ENCODE data around the gene PROK2.

Gene PROK2

DNA sequence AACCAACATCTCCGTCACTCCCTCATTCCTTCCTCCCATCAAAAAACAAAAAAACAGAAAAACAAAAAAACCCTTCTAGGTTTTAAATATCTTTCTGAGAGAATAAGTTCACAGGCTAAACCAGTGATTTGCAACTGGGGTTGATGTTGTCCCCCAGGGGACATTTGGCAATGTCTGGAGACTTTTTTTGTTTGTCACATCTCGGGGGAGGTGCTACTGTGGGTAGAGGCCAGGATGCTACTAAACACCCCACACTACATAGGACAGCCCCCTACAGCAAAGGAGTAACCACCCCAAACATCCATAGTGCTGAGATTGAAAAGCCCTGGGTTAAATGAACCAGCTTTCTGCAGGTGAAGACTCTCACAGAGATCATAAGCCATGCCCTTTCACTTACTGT lies 17.0 kb upstream of the PROK2 start:
- H2AFZ ChIP-seq (ENCODE audit: low read depth, low read length, severe bottlenecking): no peak overlapping the region
- no peaks in the 10 kb centered on the region for H4K20me1 ChIP-seq (ENCODE audit: low read depth, low read length)
- no peak overlapping the region for H3K27ac ChIP-seq (ENCODE audit: low read depth, low read length)
- no peaks in the 10 kb centered on the region for H3K79me2 ChIP-seq (ENCODE audit: insufficient read depth, low read length)
- H3K9me2 ChIP-seq (replicated peaks; ENCODE audit: insufficient read depth, low read length): no peaks in the 10 kb centered on the region
- no peaks in the 10 kb centered on the region for H3K27me3 ChIP-seq (ENCODE audit: low read length)
- no peaks in the 10 kb centered on the region for H3K36me3 ChIP-seq (ENCODE audit: low read length)
- TF ChIP-seq EZH2phosphoT487 (conservative IDR thresholded peaks at IDR 0.05; ENCODE audit: low read length): no peak
- TF ChIP-seq, protein P1, sequence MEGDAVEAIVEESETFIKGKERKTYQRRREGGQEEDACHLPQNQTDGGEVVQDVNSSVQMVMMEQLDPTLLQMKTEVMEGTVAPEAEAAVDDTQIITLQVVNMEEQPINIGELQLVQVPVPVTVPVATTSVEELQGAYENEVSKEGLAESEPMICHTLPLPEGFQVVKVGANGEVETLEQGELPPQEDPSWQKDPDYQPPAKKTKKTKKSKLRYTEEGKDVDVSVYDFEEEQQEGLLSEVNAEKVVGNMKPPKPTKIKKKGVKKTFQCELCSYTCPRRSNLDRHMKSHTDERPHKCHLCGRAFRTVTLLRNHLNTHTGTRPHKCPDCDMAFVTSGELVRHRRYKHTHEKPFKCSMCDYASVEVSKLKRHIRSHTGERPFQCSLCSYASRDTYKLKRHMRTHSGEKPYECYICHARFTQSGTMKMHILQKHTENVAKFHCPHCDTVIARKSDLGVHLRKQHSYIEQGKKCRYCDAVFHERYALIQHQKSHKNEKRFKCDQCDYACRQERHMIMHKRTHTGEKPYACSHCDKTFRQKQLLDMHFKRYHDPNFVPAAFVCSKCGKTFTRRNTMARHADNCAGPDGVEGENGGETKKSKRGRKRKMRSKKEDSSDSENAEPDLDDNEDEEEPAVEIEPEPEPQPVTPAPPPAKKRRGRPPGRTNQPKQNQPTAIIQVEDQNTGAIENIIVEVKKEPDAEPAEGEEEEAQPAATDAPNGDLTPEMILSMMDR (IDR thresholded peaks at IDR 0.05; ENCODE audit: insufficient read depth, low read length, poor library complexity, severe bottlenecking): no peak
- H3K9me3 ChIP-seq (ENCODE audit: insufficient read depth, low read length): no peaks in the 10 kb centered on the region
- H3K4me2 ChIP-seq (ENCODE audit: low read depth, low read length, poor library complexity, severe bottlenecking): no peak overlapping the region
- H3K4me3 ChIP-seq (ENCODE audit: insufficient read depth, low read length, poor library complexity, severe bottlenecking): no peak overlapping the region
- no peaks in the 10 kb centered on the region for H3F3A ChIP-seq (ENCODE audit: insufficient read depth)
- no peak overlapping the region for H3K9ac ChIP-seq (ENCODE audit: low read length)

- Histone ChIP-seq H3K4me3 (ENCODE audit: insufficient read depth, low read length, poor library complexity, severe bottlenecking) (no peak overlapping the region), H2AFZ (ENCODE audit: low read depth, low read length, severe bottlenecking) (no peak overlapping the region), H3K27me3 (ENCODE audit: low read length) (no peaks in the 10 kb centered on the region), H3K9me3 (ENCODE audit: insufficient read depth, low read length) (no peaks in the 10 kb centered on the region), H3K36me3 (ENCODE audit: low read length) (no peaks in the 10 kb centered on the region), H3K27ac (ENCODE audit: low read depth, low read length) (no peak overlapping the region), H3K79me2 (ENCODE audit: insufficient read depth, low read length) (no peaks in the 10 kb centered on the region), H3K9me2 (replicated peaks; ENCODE audit: insufficient read depth, low read length) (no peaks in the 10 kb centered on the region), H4K20me1 (ENCODE audit: low read depth, low read length) (no peaks in the 10 kb centered on the region), H3K4me2 (ENCODE audit: low read depth, low read length, poor library complexity, severe bottlenecking) (no peak overlapping the region), H3F3A (ENCODE audit: insufficient read depth) (no peaks in the 10 kb centered on the region), H3K9ac (ENCODE audit: low read length) (no peak overlapping the region)
- TF ChIP-seq, protein P1 (IDR thresholded peaks at IDR 0.05; ENCODE audit: insufficient read depth, low read length, poor library complexity, severe bottlenecking): no peak
- TF ChIP-seq EZH2phosphoT487 (conservative IDR thresholded peaks at IDR 0.05; ENCODE audit: low read length): no peak
Measured at GRCh38 chr3:71800023-71800422, 15.1 kb upstream of the PROK2 start.

DNA sequence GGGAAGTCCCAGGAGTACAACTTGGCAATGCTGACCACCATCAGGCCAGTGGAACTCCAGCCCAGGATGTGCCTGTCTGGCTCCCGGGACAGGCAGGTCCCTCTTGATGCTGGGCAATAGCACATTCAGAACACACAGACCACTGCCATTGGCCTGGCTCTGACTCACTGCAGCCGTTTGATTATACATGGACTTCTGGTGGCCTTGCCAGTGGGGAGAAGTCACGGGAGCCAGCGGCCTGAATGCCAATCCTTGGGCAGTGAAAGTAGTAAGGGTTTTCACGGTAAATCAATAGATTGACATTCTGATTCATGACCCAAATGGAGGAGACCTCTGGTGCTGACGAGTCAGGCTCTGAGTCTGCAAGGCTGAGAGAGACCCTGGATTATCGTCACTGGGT lies 12.5 kb upstream of the PROK2 start:
- H3K4me3 ChIP-seq (ENCODE audit: insufficient read depth, low read length, poor library complexity, severe bottlenecking): no peak overlapping the region
- H3K9ac ChIP-seq (ENCODE audit: low read length): no peak overlapping the region
- no peak overlapping the region for H2AFZ ChIP-seq (ENCODE audit: low read depth, low read length, severe bottlenecking)
- H4K20me1 ChIP-seq (ENCODE audit: low read depth, low read length): no peaks in the 10 kb centered on the region
- H3K4me2 ChIP-seq (ENCODE audit: low read depth, low read length, poor library complexity, severe bottlenecking): no peak overlapping the region
- H3K9me3 ChIP-seq (ENCODE audit: insufficient read depth, low read length): no peaks in the 10 kb centered on the region
- no peaks in the 10 kb centered on the region for H3K36me3 ChIP-seq (ENCODE audit: low read length)
- no peak overlapping the region for H3K27ac ChIP-seq (ENCODE audit: low read depth, low read length)
- no peaks in the 10 kb centered on the region for H3K9me2 ChIP-seq (replicated peaks; ENCODE audit: insufficient read depth, low read length)
- H3K79me2 ChIP-seq (ENCODE audit: insufficient read depth, low read length): no peaks in the 10 kb centered on the region
- H3K27me3 ChIP-seq (ENCODE audit: low read length): no peaks in the 10 kb centered on the region
- no peaks in the 10 kb centered on the region for H3F3A ChIP-seq (ENCODE audit: insufficient read depth)
- no peak for TF ChIP-seq EZH2phosphoT487 (conservative IDR thresholded peaks at IDR 0.05; ENCODE audit: low read length)
- TF ChIP-seq, protein P1 (IDR thresholded peaks at IDR 0.05; ENCODE audit: insufficient read depth, low read length, poor library complexity, severe bottlenecking): no peak
